GM12878 (cell line): Measurements from ENCODE around the gene OR51E2.

Source experiments
- ESRRA ChIP-seq: IDR thresholded peaks from 2 replicates; pipeline ENCODE4 v1.6.1; 2012; ENCODE audit warnings: mild to moderate bottlenecking, low read length, improper control_type of control experiment
- MEF2A ChIP-seq: IDR thresholded peaks from 2 replicates; pipeline ENCODE4 v1.6.1; 2011; ENCODE audit warnings: low read depth, mild to moderate bottlenecking, low read length, moderate library complexity; ENCODE audit not compliant: insufficient read depth
- NR2F1 ChIP-seq: fragments of 450-650 bp; conservative IDR thresholded peaks from 2 replicates; pipeline ENCODE4 v1.6.1; 2017; ENCODE audit warnings: mild to moderate bottlenecking
- TF ChIP-seq, protein P1 (sequence below), 3 experiments: IDR thresholded peaks in 2 of 3; conservative IDR thresholded peaks in 1 of 3; 2 replicates each; pipeline ENCODE4 v1.5.1; 2011; ENCODE audit warnings: low read depth in 3 of 3, low read length in 3 of 3, mild to moderate bottlenecking in 3 of 3, control low read depth in 2 of 3, moderate library complexity in 2 of 3, inconsistent platforms in 1 of 3, mixed read lengths in 1 of 3; ENCODE audit not compliant: control insufficient read depth in 2 of 3, insufficient read depth in 1 of 3; ENCODE audit errors: extremely low read depth in 1 of 3

DNA sequence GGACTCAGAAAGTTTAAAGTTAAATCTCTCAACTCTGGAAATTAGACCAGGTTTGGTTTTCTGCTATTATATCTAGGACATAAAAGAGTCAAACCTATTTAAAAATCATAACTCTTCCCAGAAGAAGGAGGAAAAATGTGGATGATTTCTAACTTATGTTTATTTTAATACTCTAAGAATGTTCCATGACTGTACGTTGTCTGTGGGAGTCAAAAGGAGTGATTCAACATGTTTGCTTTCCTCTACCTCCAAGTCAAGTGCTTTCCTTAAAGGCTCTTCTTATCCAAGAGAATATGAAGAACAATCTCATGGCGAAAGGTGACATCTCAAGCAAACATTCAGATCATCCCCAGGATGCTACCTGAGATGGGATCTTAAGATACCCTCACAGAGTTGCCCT, 32.2 kb downstream of the OR51E2 start:
- no peak for TF ChIP-seq NR2F1
- TF ChIP-seq, protein P1, sequence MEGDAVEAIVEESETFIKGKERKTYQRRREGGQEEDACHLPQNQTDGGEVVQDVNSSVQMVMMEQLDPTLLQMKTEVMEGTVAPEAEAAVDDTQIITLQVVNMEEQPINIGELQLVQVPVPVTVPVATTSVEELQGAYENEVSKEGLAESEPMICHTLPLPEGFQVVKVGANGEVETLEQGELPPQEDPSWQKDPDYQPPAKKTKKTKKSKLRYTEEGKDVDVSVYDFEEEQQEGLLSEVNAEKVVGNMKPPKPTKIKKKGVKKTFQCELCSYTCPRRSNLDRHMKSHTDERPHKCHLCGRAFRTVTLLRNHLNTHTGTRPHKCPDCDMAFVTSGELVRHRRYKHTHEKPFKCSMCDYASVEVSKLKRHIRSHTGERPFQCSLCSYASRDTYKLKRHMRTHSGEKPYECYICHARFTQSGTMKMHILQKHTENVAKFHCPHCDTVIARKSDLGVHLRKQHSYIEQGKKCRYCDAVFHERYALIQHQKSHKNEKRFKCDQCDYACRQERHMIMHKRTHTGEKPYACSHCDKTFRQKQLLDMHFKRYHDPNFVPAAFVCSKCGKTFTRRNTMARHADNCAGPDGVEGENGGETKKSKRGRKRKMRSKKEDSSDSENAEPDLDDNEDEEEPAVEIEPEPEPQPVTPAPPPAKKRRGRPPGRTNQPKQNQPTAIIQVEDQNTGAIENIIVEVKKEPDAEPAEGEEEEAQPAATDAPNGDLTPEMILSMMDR (IDR thresholded peaks at IDR 0.05 in 2 of 3, conservative IDR thresholded peaks at IDR 0.05 in 1 of 3; ENCODE audit: control insufficient read depth in 2 of 3, extremely low read depth in 1 of 3, insufficient read depth in 1 of 3, low read depth in 3 of 3, low read length in 3 of 3): no peak
- no peak for TF ChIP-seq MEF2A
- no peak for TF ChIP-seq ESRRA
